GM20000 (cell line): Measurements from ENCODE around the gene RDH8.

Experiments
- DNase-seq: peaks from one replicate; pipeline ENCODE4 v3.0.0; 2012; ENCODE audit warnings: low spot score
- CTCF ChIP-seq: IDR thresholded peaks from 2 replicates; pipeline ENCODE4 v1.5.1; 2012; ENCODE audit warnings: mild to moderate bottlenecking, control low read depth; ENCODE audit errors: extremely low read depth, missing control alignments

Gene RDH8

DNA sequence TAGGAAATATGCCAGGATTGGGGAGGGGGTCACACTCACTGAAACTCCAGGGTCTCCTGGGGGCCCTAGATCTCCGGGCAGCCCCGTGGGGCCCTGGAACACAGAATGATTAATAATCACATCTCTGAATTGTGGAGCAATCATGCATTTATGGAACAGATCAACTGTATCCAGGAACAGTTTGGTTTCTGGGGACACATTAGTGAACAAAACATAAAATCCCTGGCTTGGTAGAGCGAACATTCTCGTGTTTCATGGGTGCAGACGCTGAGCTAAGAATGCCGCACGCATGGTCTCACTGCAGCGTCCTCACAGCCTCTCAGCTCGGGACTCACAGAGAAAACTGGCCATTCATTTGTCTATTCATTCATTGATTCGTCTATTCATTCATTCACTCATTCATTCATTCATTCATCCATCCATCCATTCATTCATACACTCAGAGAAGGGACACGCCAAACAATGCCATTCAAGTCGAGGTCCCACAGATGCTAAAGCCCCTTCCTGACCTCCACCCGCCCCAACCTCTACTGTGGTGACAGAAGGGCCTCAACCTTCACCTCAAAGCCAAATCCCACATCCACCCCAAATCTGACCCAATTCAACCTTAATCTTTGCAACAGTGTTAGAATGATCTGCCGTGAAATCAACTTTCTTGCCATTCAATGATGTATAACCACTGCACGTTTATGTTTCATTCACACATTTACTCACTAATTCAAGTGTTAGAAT, 42.0 kb upstream of the RDH8 start:
- no peak for DNase-seq

GRCh38 chr19:9972103-9972502, 41.2 kb upstream of the RDH8 start:
- TF ChIP-seq CTCF, result no peak

More for the DNA sequence above, 42.0 kb upstream of the RDH8 start:
- no peak for TF ChIP-seq CTCF

DNA sequence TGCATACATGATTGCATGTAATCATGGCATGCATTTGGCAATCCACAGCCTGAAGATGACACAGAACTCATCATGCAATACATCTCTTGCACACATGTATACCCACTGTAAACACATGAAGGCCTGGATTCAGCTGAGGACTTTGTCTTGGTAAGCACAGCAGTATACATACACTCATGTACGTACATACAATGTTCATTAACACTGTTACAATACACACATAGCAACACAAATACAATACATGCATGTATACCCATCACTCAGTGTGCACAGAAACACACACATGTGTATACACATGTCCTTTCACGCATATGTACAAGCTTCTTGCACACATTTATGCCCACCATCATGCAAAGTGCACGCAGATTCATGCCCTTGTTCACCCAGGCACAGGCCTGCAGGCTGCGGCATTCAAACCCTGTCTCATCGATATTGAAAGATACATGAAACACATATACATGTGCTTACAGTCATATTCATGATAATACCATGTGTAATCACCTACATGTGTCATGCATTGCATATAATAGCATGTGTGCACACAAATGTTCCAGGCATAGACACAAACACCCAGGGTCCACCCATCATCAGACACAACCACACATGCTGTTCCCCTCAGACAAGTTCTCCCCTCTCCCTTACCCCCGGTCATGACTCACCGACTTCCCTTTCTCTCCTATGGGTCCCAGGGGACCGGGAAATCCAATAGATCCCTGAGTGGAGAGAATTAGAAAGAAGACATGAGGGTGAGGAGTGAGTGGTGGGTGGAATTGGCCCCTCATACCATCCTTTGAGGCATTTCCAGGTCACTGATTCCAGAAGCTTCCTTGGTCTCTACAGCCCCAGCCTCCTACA, 31.6 kb upstream of the RDH8 start:
- TF ChIP-seq CTCF, result no peak
- DNase-seq, result no peak

More at GRCh38 chr19:9972103-9972502, 41.2 kb upstream of the RDH8 start:
- DNase-seq, result no peak

- no peak for DNase-seq
Measured at GRCh38 chr19:9986787-9987281, 26.4 kb upstream of the RDH8 start.

DNA sequence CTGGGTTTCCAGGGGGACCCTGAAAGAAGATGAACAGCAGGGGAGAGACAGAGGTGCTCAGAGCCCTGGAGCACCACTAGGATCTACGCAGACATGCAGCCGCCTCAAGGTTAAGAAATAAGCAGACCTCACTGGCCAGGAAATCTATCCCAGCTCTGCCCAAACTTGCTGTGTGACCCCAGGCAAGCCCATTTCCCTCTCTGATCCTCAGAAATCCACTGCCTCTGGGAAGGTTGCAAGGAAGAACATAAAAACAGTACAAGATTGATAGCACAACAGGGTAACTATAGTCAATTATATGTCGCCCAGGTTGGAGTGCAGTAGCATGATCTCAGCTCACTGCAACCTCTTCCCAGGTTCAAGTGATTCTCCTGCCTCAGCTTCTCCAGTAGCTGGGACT, 23.8 kb upstream of the RDH8 start:
- no peak for DNase-seq
- no peak for TF ChIP-seq CTCF

More at GRCh38 chr19:9986787-9987281, 26.4 kb upstream of the RDH8 start:
- TF ChIP-seq CTCF, result no peak

DNA sequence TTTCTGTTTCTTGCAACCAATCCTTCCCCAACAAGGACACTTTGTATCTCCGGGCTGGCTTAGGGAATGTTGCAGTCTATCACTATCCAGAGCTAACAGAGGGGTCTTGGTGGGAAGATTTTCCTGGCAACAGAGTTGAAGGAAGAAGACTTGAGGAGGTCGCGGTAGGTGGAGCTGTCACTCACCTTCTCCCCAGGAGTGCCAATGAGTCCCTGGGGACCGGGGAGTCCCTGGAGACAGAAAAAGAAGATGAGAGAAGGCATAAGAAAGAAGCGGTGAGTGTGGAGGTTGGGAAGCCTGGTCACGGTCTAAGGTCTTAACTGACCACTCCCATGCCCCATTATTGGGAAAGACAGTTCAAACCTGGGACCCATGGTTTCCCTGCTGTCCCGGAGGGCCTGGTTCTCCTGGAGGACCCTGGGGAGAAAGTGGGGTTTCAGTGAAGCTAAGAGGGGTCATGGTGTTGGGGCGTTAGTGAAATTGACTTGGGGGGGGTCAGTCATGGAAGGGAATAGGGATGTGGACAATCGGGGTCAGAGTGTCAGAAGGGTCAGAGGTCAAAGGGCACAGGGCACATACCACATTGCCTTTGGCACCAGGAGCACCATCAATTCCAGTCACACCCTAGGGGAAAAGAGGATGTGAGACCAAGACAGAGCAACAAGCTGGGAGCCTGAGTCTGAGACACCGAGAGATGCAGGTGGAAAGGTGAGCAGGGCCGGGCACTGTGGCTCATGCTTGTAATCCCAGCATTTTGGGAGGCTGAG, 21.7 kb upstream of the RDH8 start:
- DNase-seq, result no peak
- TF ChIP-seq CTCF, result no peak

DNA sequence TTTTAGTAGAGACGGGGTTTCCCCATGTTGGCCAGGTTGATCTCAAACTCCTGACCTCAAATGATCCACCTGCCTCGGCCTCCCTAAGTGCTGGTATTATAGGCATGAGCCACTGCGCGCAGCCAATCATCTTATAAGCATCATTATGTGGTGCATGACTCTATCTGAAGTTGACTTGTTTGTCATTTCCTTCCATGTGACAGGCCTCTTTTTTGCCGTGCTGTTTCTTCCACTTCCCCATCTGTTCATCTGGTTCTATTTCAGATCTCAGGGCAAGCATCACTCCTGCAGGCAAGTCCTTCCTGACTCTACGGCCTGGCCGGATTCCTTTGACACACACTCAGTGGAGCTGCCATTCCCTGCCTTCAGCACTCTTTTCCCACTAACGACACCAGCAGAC, 18.2 kb upstream of the RDH8 start:
- no peak for DNase-seq
- TF ChIP-seq CTCF, result no peak
